GM21529 (cell line): Measurements from ENCODE around the gene ANKMY2.
"Not testable (repeated sequence)": the region's sequence is repeated elsewhere in the genome, so short reads cannot be mapped to it uniquely, and the experiment has no call there.

ENCODE experiments used
- ATAC-seq: cut with Tn5 transposase; IDR thresholded peaks from one replicate; pipeline ENCODE4 v1.9.1; 2021; ENCODE audit not compliant: unreplicated experiment

ANKMY2 gene

DNA sequence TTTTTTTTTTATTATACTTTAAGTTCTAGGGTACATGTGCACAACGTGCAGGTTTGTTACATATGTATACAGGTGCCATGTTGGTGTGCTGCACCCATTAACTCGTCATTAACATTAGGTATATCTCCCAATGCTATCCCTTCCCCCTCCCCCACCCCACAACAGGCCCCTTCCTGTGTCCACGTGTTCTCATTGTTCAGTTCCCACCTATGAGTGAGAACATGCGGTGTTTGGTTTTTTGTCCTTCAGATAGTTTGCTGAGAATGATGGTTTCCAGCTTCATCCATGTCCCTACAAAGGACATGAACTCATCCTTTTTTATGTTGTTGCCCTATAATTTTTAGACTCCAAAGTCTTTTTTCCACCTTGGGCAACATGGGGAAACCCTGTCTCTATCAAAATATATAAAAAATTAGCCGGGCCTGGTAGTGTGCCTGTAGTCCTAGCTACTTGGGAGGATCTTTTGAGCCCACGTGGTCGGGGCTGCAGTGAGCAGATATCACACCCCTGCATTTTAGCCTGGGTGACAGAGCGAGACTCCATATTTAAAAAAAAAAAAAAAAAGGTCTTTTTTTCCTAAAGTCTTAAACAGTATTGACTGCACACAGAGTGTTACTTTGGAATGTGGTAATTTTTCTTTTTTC is 14.4 kb upstream of the ANKMY2 start:
- ATAC-seq: not testable (repeated sequence)

DNA sequence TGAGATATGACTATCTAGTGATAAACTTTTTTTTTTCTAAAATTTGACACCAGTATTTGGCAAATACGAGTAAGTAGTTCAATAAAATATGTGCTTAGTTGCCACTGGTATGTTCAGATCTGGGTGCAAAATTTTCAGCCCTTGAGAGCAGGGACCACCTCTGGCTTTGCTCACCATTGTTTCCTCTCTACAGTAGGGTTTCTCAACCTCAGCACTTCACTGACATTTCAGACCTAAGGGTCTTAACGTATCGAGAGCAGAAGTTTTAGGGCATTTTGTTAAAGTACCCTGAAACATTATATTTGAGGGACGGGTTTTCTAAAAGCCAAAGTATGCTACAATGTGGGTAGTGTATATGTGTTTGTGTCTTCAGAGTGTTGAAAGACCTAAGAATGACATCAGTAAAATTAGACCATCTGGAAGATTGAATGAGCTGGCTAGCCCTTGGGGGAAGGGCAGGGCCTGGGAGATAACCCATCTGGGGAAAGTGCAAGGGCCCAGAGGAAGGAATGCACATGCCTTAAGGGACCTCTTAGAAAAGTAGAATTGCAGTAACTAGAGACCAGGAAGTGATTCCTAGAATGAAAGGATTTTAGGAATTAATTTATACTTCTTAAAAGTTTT is 12.2 kb upstream of the ANKMY2 start:
- no peak for ATAC-seq

DNA sequence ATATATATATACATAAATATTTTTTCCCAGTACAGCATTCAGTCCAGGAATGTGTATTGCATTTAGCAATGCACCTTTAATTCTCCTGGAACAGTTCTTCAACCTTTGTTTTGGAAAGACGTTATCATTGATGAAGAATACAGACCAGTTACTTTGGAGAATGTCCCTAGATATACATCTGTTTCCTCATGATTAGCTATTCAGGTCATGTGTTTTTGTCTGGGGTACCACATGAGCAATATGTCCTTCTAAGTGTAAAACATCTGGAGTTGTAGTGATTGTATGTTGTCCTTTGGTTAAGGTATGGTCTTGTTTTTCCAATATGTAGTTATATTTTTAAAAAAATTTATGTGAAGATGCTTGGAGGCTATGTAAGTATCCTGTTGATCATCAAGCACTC is 10.6 kb upstream of the ANKMY2 start:
- ATAC-seq: no peak

DNA sequence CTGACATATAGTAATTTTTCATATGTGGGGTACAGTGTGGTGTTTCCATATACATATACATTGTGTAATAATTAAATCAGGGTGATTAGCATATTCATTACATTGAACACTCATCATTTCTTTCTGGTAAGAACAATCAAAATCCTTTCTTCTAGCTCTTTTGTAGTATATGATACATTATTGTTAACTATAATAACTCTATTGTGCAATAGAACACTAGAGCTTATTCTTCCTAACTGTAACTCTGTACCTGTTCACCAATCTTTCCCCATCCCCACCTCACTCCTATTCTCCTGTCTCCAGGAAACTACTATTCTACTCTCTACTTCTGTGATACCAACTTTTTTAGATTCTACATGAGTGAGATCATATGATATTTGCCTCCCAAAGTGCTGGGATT is 9.8 kb upstream of the ANKMY2 start:
- ATAC-seq: no peak

DNA sequence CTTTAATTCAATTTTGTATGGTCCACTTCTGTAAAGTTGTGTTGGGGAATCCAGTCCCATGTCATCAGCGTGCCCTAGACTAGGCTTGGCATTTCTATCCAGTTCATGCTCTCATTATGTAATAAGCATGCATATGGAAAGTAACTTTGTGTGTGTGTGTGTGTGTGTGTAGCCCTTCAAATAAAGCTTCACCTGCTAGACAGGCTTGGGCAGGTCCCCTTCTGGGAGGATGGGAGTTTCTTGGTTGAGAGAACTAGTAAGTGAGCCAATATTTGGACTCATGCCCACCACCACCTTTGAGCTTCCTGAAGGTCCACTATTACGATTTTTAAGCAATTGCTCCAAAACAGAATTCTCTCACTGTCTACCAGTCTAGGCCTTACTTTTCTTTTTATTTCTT is 7.3 kb upstream of the ANKMY2 start:
- no peak for ATAC-seq

DNA sequence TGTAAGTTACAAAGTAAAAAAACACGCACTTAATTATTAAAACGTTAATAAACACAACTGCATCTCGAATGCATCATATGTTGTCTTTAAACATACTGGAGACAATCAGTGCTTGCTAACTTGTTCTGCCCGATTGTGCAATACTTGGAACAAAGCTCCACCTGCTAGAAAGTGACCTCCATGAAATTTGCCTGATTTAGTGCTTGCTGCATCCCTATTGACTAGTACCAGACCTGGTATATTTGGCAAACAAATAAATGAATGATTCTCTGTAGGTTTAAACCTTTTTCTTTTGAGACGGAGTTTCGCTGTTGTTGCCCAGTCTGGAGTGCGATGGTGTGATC is 6.7 kb upstream of the ANKMY2 start:
- no peak for ATAC-seq

DNA sequence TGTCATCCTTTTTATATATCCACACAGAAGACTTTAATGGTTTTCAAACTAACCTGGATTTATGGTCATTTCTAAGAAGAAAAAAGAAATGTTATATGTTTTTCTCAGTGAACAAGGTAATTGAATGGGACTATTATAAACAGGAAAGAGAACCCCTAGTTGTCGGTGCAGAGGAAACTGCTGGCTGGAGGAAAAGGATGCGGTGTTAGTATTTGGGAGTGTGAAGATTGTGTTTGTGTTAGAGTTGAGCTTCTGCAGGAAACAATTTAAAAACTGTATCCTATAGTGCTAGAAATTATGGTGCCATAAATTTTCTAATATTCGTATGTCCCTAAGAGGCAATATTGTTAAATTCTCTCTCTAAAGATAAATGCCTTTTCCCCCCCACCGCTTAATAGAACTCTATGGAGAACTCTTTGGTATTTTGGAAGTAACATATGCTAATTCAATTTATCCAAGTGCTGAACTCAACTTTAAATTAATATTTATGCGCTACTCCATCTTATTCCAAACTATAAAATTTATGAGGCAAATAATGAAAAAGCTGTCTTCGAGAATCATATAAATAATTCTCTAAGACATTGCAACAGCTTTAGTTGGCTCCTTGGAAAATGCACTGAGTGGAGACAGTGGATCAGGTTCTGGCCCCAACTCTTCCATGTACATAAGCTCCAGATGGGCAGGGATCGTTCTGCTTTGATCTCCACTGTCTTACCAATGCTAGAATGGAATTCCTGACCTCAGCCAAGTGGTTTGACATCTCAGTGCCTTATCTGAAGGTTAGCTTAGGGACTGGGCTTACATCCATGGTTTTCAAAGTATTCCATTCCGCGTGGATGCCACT is 6.1 kb upstream of the ANKMY2 start:
- no peak for ATAC-seq

DNA sequence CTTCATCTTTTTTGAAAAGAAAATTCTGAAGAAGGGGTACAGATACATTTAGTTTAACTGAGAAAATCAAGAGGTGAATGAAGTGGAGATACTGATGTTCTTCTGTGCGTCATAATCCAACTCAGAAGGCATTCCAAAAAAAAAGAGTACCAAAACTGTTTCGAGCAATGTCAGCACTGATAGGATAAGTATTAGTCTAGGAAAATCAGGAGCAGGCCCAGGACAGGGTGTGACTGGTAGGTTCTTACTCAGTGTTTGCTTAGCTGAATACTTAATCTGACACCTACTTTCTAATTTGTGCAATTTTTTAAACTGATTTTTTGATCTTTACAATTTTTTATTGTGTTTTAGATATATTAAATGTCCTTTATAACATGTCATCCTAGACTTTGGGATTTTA is 4.7 kb upstream of the ANKMY2 start:
- ATAC-seq: no peak

DNA sequence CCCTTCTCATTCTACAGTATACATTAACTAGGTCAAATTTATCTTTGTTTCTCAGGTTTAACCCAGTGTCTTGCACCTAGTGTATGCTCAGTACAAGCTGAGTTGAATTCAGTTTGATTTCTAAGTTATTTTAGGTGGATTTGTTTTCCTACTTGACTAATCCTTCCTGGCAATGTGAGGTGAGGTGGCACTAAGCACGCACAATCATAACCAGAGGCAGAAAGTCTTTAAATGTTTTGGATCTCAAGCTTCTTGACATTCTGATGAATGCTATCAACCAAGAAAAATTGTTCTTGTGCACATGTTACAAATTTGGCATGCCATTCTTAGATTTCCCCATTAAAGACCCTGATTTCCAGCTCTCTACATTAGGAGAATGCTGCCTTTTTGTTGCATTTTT is 3.6 kb upstream of the ANKMY2 start:
- ATAC-seq: no peak

DNA sequence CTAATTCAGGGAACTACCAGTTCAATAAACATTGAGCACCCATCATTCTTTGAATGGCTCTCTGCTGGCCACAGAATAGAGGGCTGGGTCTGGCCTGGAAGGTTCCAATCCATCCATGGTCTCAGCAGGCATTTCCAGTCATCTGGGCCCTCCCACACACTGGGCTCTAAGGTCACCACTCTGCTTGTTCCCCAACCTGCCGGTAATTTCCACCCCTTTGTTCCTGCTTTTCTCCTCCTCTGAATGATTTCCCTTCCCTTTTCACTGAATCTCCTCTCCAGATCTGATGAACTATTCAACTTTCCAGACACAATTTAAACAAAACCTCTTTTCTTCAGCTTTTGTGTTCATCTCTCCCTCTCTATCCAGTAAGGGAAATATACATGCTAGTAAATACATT is 3.0 kb upstream of the ANKMY2 start:
- no peak for ATAC-seq

DNA sequence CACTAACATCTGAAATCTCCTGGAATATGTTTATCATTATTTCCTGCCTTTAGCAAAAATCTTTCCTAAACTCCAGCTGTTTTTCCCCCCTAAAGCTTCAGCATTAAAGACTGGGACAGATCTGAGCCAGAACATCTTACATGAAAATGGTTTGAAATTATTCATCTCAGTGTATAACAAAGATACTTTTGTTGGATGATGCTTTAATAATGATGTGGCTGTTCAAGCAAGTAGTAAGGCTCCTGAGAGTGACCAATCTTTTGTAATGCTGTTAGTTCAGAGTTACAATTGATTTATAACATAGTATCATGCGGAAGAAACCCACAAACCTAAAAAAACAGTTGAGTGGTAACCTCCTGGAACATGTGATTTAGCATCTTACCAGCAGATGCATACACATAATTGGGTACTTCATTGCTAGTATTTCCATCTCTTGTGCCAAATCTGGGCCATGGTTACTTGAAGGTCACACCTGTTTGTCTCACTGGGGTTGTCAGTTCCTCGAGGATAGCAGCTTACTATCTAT is 1.9 kb upstream of the ANKMY2 start:
- no peak for ATAC-seq

DNA sequence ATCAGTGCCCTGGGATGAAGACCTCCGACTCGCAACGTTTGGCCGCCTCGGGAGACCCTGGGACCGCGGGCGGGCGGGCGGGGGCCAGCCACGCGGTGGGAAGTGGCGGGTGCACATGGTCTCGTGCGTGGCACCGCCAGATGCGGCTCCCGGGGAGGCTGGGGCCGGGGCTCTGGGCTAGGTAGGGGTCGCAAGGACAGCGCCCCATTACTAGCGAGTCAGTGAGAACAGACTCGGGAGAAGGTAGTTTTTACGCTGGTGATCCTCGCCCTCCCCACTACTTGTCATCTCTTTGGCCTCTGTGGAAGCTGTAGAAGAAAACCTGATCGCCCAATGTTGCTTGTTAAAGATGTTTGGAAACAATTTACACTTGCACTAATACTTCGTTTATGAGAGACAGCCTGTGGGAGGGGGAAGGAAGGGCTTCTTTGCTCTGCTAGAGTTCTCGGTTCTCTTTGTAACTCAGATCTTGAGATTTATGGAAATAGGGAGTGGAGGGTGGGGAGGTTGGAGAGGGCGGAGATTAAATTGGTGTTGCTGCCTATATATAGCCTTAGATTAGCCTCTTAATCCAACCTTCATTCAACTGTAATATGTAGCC is 1.0 kb upstream of the ANKMY2 start:
- no peak for ATAC-seq

DNA sequence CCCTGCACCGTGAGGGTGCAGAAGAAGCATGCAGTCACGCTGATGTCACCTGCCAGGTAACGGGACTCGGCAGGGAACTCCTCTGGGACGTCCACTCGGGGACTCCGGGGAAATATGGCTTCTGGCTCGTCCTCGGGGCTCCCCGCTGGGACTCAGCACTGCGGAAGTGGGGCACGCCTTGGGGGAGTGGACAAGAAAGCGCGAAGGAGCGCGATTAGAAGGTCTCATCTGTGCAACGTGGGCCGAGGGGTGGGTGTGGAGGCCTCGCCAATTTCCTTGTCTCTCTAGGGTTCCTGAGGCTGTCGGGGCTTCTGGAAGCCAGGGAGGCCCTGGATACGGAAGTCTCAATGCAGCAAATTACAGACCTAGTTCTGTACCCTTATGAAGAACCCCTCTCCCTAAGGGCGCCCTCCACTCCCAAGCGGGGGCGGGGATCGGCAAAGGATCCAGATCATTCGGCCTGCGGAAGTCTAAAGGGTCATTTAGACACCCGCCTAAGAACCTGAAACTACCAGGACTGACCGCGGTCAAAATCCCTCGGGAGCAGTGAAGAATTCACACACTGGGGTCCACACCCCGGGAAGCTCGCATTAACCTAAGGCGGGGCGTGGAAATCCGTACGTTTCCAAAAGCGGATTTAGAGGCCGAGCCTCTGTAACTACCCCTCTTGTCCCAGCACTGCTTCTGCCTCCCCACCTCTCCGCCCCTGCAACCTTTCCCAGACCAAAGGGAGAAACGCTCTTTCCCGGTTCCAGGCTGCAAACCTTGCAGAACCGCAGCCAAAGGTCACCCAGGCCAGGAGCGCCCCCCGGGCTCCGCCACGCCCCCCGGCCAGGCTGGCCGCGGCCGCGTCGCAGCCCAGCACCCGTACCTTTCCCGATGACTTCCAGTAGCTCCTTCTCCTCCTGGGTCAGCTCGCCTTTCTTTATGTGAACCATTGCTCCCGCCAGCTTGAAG is 640 bp downstream of the ANKMY2 start:
- ATAC-seq: peak; percentile 9

DNA sequence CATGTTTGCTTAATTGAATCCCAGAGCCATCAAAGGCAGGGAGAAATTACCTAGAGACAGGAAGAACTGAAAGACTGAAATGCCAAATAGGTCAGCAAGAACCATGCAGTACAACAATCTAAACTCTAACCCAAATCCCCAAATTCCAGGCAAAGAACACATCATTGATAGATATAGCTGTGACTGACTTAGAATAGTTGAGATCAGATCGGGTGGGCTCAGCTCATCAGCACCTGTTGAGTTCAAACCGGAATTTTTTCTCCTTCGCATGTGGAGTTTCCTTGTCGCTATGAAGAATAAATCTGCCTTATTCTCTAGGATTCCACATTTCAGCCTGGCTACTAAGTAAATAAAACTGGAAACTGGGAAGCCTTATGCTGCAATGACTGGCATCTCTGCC is 1.4 kb downstream of the ANKMY2 start:
- ATAC-seq: no peak

DNA sequence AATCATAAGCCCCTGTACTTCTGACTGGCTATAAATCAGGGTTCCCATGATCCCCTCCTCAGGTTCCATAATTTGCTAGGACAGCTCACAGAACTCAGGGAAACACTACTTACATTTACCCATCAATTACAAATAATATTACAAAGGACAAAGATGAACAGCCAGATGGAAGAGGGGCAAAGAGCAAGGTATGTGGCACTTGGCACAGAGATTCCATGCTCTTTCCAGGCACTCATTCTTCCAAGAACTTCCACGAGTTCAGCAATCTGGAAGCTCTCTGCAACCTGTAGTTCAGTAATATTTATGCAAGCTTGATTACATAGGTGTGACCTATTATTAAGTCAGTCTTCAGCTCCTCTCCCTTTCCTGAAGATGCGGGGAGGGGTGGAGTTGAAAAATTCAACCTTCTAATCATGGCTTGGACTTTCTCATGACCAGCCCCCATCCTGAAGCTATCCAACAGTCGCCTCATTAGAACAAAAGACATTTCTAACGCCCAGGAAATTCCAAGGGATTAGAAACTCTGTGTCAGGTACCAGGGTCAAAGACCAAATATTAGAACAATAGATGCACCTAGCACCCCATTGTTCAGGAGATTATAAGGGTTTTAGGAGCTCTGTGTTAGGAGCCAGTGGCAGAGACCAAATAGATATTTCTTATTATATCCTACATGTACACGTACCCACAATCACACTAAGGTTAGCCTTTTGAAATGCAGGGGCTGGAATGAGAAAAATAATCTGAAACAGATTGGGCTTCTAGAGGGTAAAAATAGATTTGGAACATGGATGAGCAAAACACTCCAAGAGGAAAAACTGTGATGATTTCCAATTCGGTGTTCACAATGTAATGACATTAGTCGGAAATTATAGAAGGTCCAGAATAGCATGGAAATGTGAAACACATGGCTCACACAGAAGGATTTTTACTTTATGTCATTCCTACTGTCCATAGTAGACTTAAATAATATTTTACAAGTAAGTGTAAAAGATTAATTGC is 7.0 kb downstream of the ANKMY2 start:
- no peak for ATAC-seq

DNA sequence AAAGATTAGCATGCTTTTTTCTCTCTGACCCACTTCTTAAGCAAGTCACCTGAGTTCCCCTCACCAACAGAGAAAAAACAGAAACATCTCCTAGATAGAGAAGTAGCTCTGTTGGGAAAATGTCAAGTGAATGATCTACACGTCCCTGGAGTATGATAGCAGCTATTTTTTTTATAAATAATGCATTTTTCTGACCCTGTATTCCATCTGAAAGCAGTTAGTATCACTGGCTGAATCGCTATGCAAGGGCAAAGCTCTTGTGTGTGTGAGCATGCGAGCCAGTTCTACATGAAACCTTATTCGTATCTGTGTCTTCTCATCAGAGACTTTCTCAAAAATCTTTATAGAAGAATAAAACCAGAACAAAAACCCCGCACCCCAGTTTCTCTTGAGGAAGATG is 8.2 kb downstream of the ANKMY2 start:
- ATAC-seq: no peak

DNA sequence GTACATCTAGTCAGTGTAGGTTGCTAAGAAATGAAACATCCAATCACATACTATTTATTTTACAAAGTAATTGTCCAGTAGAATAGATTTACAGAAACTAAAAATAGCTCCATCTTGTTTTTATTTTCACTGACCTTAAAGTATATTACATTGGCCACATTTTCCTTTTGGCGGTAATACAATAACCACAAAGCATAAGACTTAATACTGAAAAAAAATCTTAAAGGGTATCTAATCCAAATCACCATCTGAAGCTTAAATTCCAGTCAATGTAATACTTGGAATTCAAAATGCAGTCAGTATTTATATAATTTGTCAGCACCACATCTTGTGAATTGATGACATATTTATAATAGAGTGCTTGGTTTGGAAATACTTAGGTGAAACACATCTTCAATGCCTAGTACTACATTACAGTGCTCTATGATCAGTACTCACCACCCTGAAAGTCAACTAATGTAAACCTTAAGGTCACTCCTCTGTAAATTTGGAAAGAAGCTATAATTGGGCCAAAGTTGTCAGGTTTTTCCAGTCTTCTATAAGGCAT is 8.9 kb downstream of the ANKMY2 start:
- ATAC-seq: no peak

DNA sequence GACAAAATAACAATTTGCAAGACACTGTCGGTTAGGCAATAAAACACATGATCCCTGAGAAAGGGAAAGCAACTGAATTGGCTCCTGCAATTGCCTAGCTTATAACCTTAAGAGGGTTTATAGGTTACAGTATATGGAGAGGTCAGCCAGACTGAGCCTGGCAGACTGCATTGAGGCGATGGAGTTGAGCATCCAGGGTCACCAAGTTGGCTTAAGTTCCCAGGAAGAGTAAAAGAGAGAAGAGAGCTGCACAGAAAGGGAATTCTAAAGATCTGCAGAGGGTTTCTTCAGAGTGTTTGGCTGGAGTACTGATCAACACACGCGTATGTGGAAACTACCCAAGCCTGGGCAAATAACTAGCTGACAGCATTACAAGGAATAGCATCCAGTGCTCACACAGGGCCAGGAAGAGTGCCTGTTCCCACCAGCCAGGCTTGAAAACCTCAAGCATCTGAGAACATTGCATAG is 11.2 kb downstream of the ANKMY2 start:
- no peak for ATAC-seq

DNA sequence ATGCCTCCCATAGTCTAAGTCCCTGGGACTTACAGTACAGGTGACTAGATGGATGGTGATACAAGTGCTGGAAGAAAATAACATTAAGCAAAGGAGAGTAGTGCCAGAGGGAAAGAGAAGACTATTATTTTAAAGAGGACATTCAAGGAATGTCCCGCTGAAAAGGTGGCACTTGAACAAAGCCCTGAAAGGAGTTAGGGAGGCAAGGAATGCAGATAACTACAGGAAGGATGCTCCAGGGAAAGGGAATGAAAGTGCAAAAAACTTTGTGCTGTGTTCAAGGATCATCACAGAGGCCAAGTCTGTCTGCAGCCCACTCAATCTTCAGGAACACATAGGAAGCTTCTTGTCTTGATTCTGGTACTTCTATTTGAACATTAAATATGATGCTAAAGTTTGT is 14.9 kb downstream of the ANKMY2 start:
- no peak for ATAC-seq
